SK-N-MC (cell line): Measurements from ENCODE around the gene STX8.

Experiments used
- EZH2 ChIP-seq: fragments of 200-600 bp; sonication (generic); IDR thresholded peaks from one replicate; pipeline ENCODE4 v1.6.1; 2017; ENCODE audit warnings: antibody characterized with exemption
- FOXP2 ChIP-seq: optimal IDR thresholded peaks from 2 replicates; pipeline ENCODE3; 2011; ENCODE audit warnings: mild to moderate bottlenecking, moderate library complexity; ENCODE audit not compliant: insufficient read depth; ENCODE audit errors: extremely low read length, control extremely low read depth
- POLR2AphosphoS5 ChIP-seq: IDR thresholded peaks from 2 replicates; pipeline ENCODE4 v1.6.1; 2012; ENCODE audit warnings: mild to moderate bottlenecking, low read depth, low read length, borderline replicate concordance

DNA sequence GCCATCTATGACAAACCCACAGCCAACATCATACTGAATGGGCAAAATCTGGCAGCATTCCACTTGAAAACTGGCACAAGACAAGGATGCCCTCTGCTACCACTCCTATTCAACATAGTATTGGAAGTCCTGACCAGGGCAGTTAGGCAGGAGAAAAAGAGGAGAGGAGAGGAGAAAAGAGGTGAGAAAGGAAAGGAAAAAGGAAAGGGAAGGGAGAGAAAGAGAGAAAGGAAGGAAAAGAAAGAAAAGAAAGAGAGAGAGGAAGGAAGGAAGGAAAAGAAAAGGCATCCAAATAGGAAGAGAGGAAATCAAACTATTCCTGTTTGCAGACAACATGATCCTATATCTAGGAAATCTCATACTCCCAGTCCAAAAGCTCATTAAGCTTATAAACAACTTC lies 11.5 kb downstream of the STX8 start:
- TF ChIP-seq EZH2, result no peak
- TF ChIP-seq POLR2AphosphoS5, result no peak
- TF ChIP-seq FOXP2, result no peak
